ENCODE measurements around the gene ATP7A.

Gene ATP7A

DNA sequence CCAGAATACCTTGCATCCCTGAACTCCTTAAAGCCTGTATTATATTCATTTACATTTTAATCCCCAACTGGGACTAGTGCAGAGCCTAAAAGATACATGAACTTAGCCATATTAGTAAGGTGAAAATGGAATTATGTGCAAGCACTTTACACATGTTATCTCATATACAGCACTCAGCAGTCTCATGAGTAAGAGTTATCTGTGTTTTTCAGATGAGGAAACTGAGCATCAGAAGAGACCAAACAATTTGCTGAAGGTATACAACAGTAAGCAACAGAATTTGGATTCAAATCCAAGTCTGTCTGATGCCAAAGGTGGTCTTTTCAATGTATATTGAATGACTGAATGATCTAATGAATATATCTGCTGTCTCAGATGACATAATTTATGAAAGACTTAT is 12.3 kb downstream of the ATP7A start:
- Histone ChIP-seq H3K27me3 (ENCODE audit: insufficient read depth, low read depth, severe bottlenecking) (no peaks in the 10 kb centered on the region), H3K4me3 (ENCODE audit: low read depth, low read length) (no peak overlapping the region), H3K36me3 (no peaks in the 10 kb centered on the region), H3K9me3 (ENCODE audit: severe bottlenecking) (no peaks in the 10 kb centered on the region), H3K27ac (no peak overlapping the region)
- DNase-seq: no peak
- TF ChIP-seq CTCF (IDR thresholded peaks at IDR 0.05; ENCODE audit: low read depth, low read length): no peak

DNA sequence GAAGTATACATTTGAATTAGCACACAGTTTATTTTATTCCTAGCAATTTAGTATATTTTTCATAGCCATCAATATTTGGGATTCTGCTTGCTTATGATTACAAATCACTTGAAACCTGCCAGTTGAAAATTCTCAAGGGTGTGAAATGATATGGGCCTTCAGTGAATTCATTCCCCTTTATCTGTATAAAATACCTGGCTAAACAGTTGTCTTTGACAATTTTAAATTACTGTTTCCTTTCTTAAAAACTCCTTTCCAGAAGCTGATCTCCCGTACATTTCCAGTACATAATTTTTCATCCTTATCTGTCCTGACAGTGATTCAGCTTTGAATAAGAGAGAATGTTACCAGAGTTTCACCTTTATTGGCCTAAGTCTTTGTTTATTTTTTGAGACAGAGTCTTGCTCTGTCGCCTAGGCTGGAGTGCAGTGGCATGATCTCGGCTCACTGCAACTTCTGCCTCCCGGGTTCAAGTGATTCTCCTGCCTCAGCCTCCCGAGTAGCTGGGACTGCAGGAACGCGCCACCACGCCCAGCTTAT is 13.9 kb downstream of the ATP7A start:
- Histone ChIP-seq H3K4me3 (ENCODE audit: low read depth, low read length) (no peak overlapping the region), H3K27ac (no peak overlapping the region), H3K36me3 (no peaks in the 10 kb centered on the region), H3K9me3 (ENCODE audit: severe bottlenecking) (no peaks in the 10 kb centered on the region), H3K27me3 (ENCODE audit: insufficient read depth, low read depth, severe bottlenecking) (peaks cover 3% of the 10 kb centered on the region)
- no peak for DNase-seq
- no peak for TF ChIP-seq CTCF (IDR thresholded peaks at IDR 0.05; ENCODE audit: low read depth, low read length)

DNA sequence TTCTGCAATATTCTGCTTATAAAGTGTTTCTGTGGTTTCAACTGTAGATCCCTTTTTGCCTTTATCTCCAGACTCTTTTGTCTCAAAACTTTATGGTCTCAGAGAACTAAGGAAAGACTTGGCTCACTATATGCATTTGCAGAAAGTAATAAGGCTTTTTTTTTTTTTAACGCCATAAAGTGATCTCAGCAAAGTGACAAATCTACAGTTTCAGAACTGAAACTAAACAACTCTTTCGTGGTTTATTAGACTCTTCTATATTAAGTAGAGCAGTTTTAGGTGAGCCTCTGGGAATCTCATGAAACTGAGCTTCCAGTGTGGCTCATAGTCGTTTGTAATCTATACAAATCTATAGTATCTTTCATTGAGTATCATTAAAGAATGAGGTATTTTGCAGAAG is 15.3 kb downstream of the ATP7A start:
- Histone ChIP-seq H3K9me3 (ENCODE audit: severe bottlenecking) (no peaks in the 10 kb centered on the region), H3K36me3 (no peaks in the 10 kb centered on the region), H3K27ac (no peak overlapping the region), H3K4me3 (ENCODE audit: low read depth, low read length) (no peak overlapping the region), H3K27me3 (ENCODE audit: insufficient read depth, low read depth, severe bottlenecking) (peaks cover 3% of the 10 kb centered on the region)
- no peak for DNase-seq
- TF ChIP-seq CTCF (IDR thresholded peaks at IDR 0.05; ENCODE audit: low read depth, low read length): no peak

DNA sequence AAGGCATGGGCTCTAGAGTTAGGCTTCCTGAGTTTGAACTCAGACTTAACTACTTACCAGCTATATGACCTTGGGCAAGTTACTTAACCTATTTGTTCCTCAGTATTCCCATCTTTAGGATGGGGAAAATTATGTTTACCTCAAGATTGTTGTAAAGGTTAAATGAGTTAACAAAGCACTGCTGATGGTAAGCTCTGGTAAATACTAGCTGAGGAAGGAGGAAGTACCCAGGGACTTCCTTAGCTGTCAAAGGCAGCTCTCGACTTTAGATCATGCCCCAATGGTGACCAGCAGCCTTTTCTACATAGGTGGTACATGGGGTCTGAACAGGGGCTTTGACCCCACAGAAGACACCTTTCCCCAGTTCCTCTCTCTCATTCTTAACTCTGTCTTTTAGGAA is 20.1 kb downstream of the ATP7A start:
- no peak for DNase-seq
- peaks cover 3% of the 10 kb centered on the region for H3K27me3 ChIP-seq (ENCODE audit: insufficient read depth, low read depth, severe bottlenecking)
- no peak for TF ChIP-seq CTCF (IDR thresholded peaks at IDR 0.05; ENCODE audit: low read depth, low read length)
- no peaks in the 10 kb centered on the region for H3K36me3 ChIP-seq
- H3K9me3 ChIP-seq (ENCODE audit: severe bottlenecking): peaks cover 3% of the 10 kb centered on the region
- no peak overlapping the region for H3K27ac ChIP-seq
- no peak overlapping the region for H3K4me3 ChIP-seq (ENCODE audit: low read depth, low read length)

GRCh38 chrX:77935886-77936285 is 25.4 kb downstream of the ATP7A start:
- Histone ChIP-seq H3K36me3 (no peaks in the 10 kb centered on the region), H3K27ac (no peak overlapping the region), H3K9me3 (ENCODE audit: severe bottlenecking) (peaks cover 3% of the 10 kb centered on the region), H3K27me3 (ENCODE audit: insufficient read depth, low read depth, severe bottlenecking) (no peaks in the 10 kb centered on the region), H3K4me3 (ENCODE audit: low read depth, low read length) (no peak overlapping the region)
- no peak for DNase-seq
- no peak for TF ChIP-seq CTCF (IDR thresholded peaks at IDR 0.05; ENCODE audit: low read depth, low read length)

DNA sequence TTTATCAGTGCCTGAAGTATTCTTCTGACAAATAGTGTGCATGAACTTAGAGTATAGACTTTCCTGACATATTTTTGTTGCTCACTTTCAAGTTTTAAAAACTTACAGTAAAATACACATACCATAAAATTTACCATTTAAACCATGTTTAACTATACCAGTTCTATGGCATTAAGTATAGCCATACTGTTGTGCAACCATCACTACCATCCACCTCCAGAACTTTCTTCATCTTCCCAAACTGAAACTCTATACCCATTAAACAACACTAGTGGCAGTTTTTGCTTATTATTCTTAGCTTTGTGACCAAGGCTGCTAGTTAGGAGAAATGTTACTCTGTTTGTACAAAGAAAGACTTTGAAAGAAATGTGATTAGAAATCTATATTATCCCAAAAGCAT is 25.8 kb downstream of the ATP7A start:
- H3K36me3 ChIP-seq: no peaks in the 10 kb centered on the region
- peaks cover 3% of the 10 kb centered on the region for H3K9me3 ChIP-seq (ENCODE audit: severe bottlenecking)
- no peak for DNase-seq
- no peak overlapping the region for H3K4me3 ChIP-seq (ENCODE audit: low read depth, low read length)
- no peak for TF ChIP-seq CTCF (IDR thresholded peaks at IDR 0.05; ENCODE audit: low read depth, low read length)
- H3K27ac ChIP-seq: no peak overlapping the region
- H3K27me3 ChIP-seq (ENCODE audit: insufficient read depth, low read depth, severe bottlenecking): no peaks in the 10 kb centered on the region
